ENCODE measurements around the gene WHRN. TPM values are rescaled to one million over a fixed set of nuclear protein-coding genes. Genes with fewer than 3 reads are reported as not detected.

The WHRN gene
- total RNA-seq, 2 experiments from 2014 or later: 1.9 to 2.1 TPM

DNA sequence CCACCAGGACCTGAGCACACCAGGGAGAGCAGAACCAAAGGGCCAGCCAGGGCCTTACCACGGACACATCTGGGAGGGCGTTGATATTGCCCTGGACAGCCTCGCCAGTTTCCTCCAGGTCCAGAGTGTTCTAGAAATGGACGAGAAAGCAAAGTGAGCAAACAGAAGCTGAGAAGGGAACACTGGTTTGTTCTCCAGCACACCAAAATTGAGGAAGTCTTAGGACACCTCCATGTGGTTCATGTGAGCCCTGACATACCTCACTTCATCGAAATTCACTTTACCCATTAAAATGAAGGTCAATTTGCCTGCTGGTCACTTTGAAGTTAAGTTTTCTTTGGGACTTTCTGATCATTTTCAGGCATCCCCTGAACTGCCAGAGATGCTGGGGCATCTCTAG is 97.4 kb downstream of the WHRN start:
- Mint-ChIP-seq H3K27ac (no peak overlapping the region), H3K9me3 (no peaks in the 10 kb centered on the region), H3K4me3 (no peak overlapping the region), H3K36me3 (ENCODE audit: low read depth) (no peaks in the 10 kb centered on the region), H3K27me3 (ENCODE audit: low read depth) (no peaks in the 10 kb centered on the region), H3K4me1 (ENCODE audit: low read depth) (peaks cover 5% of the 10 kb centered on the region)
- CTCF ChIA-PET: interaction anchor here (0.6 to 5.5 kb wide), 7 partner anchors 25 to 531 kb away, joined by 3 to 133 read pairs (median 4); no protein-coding TSS in a partner anchor
- intact Hi-C loops (cut with micrococcal nuclease): loop anchor here (5.0 kb wide), 1 partner anchor 329 kb away; no protein-coding TSS in a partner anchor
- DNase-seq: no peak

- peaks cover 5% of the 10 kb centered on the region for H3K4me1 Mint-ChIP-seq (ENCODE audit: low read depth)
- no peaks in the 10 kb centered on the region for H3K9me3 Mint-ChIP-seq
- DNase-seq: no peak
- no peaks in the 10 kb centered on the region for H3K36me3 Mint-ChIP-seq (ENCODE audit: low read depth)
- H3K27me3 Mint-ChIP-seq (ENCODE audit: low read depth): no peaks in the 10 kb centered on the region
- H3K4me3 Mint-ChIP-seq: no peak overlapping the region
- intact Hi-C loops (cut with micrococcal nuclease): loop anchor here (5.0 kb wide), 1 partner anchor 331 kb away; no protein-coding TSS in a partner anchor
- no peak overlapping the region for H3K27ac Mint-ChIP-seq
- CTCF ChIA-PET: interaction anchor here (0.6 to 5.5 kb wide), 28 partner anchors 9 to 435 kb away, joined by 3 to 133 read pairs (median 8); no protein-coding TSS in a partner anchor
Measured at GRCh38 chr9:114406441-114406840, 98.8 kb downstream of the WHRN start.

DNA sequence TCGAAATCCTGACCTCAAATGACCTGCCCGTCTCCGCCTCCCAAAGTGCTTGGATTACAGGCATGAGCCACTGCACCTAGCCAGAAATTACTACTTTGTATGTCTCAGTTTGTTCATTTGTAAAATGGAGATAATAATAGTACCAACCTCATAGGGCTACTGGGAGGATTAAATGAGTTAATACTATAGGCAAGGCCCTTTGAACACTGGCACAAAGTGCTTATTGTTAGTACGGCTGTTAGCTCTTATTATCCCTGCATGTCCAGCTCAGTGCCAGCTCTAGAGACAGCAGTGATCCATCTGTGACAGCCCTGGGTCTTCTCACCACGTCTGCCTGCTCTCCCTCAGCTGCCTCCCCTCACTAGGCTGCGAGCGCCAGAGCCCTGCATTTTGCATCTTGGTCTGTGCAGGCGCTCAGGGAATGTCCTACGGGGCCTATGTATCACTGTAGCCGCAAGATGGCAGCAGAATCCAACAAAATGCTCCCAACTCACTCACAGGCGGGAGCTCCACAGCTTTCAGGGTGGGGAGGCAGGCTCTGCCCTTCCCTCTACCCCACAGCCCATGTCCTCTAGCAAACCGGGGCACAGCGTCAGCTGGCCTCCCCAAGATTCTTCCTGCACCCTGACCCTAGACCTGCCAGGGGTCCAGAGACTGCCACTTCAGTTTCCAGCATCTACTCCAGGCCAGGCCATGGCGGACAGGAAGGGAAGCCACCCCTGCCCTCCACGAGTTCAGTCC is 99.8 kb downstream of the WHRN start:
- no peaks in the 10 kb centered on the region for H3K27me3 Mint-ChIP-seq (ENCODE audit: low read depth)
- intact Hi-C loops (cut with micrococcal nuclease): loop anchor here (1.0 to 5.0 kb wide), 7 partner anchors 82 to 609 kb away; partner anchors contain the start of gene WHRN
- H3K27ac Mint-ChIP-seq: peak overlapping the region; percentile 48
- no peaks in the 10 kb centered on the region for H3K9me3 Mint-ChIP-seq
- no peak overlapping the region for H3K4me3 Mint-ChIP-seq
- CTCF ChIA-PET: interaction anchor here (0.6 to 5.5 kb wide), 57 partner anchors 8 to 609 kb away, joined by 3 to 133 read pairs (median 5); partner anchors contain the start of genes AKNA, ATP6V1G1, TEX53 and TMEM268
- peaks cover 5% of the 10 kb centered on the region for H3K4me1 Mint-ChIP-seq (ENCODE audit: low read depth)
- no peaks in the 10 kb centered on the region for H3K36me3 Mint-ChIP-seq (ENCODE audit: low read depth)
- peak; percentile 91 for DNase-seq

DNA sequence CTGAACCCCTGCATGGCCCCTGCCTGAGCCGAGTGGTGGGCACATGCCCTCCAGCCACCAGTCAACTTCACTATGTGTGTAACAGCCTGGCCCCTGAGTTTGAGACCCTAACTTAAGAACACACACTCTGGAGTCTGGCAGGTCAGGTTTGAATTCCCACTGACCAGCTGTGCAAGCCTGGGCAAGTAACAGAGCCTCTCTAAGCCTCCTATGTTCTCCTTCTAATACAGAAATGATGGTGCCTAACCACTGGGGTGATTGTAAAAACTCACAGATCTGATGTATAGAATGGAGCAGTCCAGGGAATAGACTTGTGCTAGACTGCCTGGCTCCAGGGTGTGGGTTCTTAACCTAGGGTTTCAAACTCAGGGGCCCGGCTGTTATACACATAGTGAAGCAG is 100.7 kb downstream of the WHRN start:
- no peaks in the 10 kb centered on the region for H3K27me3 Mint-ChIP-seq (ENCODE audit: low read depth)
- H3K36me3 Mint-ChIP-seq (ENCODE audit: low read depth): no peaks in the 10 kb centered on the region
- CTCF ChIA-PET: interaction anchor here (0.5 to 5.5 kb wide), 18 partner anchors 9 to 610 kb away, joined by 3 to 133 read pairs (median 10); partner anchors contain the start of gene ATP6V1G1
- no peak overlapping the region for H3K4me3 Mint-ChIP-seq
- no peak overlapping the region for H3K27ac Mint-ChIP-seq
- H3K9me3 Mint-ChIP-seq: no peaks in the 10 kb centered on the region
- intact Hi-C loops (cut with micrococcal nuclease): loop anchor here (2.0 kb wide), 1 partner anchor 610 kb away; no protein-coding TSS in a partner anchor
- peaks cover 5% of the 10 kb centered on the region for H3K4me1 Mint-ChIP-seq (ENCODE audit: low read depth)
- no peak for DNase-seq

DNA sequence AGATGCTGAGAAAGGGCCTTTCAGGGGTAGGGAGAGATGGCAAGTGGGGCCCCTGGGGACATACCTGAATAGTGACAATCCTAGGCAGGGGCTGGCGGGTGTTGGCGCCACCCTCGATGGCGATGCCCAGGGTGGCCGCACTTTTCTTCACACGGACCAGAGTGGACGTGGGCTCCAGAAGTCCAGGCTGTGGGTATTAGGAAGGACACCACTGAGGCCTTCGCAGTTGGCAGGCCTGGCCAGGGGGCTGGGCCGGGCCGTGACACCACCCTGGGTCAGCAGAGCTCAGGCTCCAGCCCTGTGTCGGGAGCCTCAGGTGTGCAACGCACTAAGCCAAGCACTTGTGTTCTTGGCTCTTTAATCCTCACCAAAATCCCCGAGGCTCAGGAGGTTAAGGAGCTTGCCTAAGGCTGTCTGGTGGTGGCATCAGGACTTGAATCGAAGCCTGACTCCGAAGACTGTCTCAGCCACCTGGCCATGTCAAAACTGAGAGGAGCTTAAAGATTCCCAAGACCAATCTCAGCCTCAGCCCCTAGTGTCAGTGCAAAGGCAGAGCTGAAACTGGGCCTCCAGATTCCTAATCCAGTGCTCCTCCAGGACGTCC is 102.0 kb downstream of the WHRN start:
- Mint-ChIP-seq H3K4me1 (ENCODE audit: low read depth) (peaks cover 5% of the 10 kb centered on the region), H3K27ac (no peak overlapping the region), H3K27me3 (ENCODE audit: low read depth) (no peaks in the 10 kb centered on the region), H3K9me3 (no peaks in the 10 kb centered on the region), H3K36me3 (ENCODE audit: low read depth) (no peaks in the 10 kb centered on the region), H3K4me3 (no peak overlapping the region)
- no peak for DNase-seq
- CTCF ChIA-PET: interaction anchor here (0.5 to 5.2 kb wide), 5 partner anchors 19 to 259 kb away, joined by 3 to 32 read pairs (median 19); no protein-coding TSS in a partner anchor
- intact Hi-C loops (cut with micrococcal nuclease): no loop called here

GRCh38 chr9:114401344-114401743 is 103.9 kb downstream of the WHRN start:
- Mint-ChIP-seq H3K9me3 (no peaks in the 10 kb centered on the region), H3K4me3 (no peak overlapping the region), H3K4me1 (ENCODE audit: low read depth) (peaks cover 20% of the 10 kb centered on the region), H3K27ac (no peak overlapping the region), H3K27me3 (ENCODE audit: low read depth) (no peaks in the 10 kb centered on the region), H3K36me3 (ENCODE audit: low read depth) (peaks cover 10% of the 10 kb centered on the region)
- intact Hi-C loops (cut with micrococcal nuclease): no loop called here
- CTCF ChIA-PET: interaction anchor here (1.5 to 2.7 kb wide), 2 partner anchors 106 to 251 kb away, joined by 6 to 19 read pairs; no protein-coding TSS in a partner anchor
- DNase-seq: no peak

GRCh38 chr9:114400772-114401171 is 104.5 kb downstream of the WHRN start:
- DNase-seq: no peak
- H3K27me3 Mint-ChIP-seq (ENCODE audit: low read depth): no peaks in the 10 kb centered on the region
- H3K4me3 Mint-ChIP-seq: no peak overlapping the region
- H3K36me3 Mint-ChIP-seq (ENCODE audit: low read depth): peaks cover 15% of the 10 kb centered on the region
- H3K9me3 Mint-ChIP-seq: no peaks in the 10 kb centered on the region
- intact Hi-C loops (cut with micrococcal nuclease): no loop called here
- H3K27ac Mint-ChIP-seq: no peak overlapping the region
- peaks cover 25% of the 10 kb centered on the region for H3K4me1 Mint-ChIP-seq (ENCODE audit: low read depth)
- CTCF ChIA-PET: interaction anchor here (1.1 to 1.5 kb wide), 2 partner anchors 107 to 254 kb away, joined by 3 to 6 read pairs; no protein-coding TSS in a partner anchor

GRCh38 chr9:114400219-114400618 is 105.1 kb downstream of the WHRN start:
- Mint-ChIP-seq H3K9me3 (no peaks in the 10 kb centered on the region), H3K27ac (no peak overlapping the region), H3K36me3 (ENCODE audit: low read depth) (peaks cover 18% of the 10 kb centered on the region), H3K4me1 (ENCODE audit: low read depth) (peaks cover 26% of the 10 kb centered on the region), H3K27me3 (ENCODE audit: low read depth) (no peaks in the 10 kb centered on the region), H3K4me3 (no peak overlapping the region)
- CTCF ChIA-PET: interaction anchor here (1.1 to 1.5 kb wide), 3 partner anchors 107 to 255 kb away, joined by 3 to 6 read pairs (median 6); no protein-coding TSS in a partner anchor
- DNase-seq: no peak
- intact Hi-C loops (cut with micrococcal nuclease): no loop called here

GRCh38 chr9:114399381-114399780 is 105.9 kb downstream of the WHRN start:
- CTCF ChIA-PET: interaction anchor here (1.2 kb wide), 1 partner anchor 254 kb away, joined by 6 read pairs; no protein-coding TSS in a partner anchor
- intact Hi-C loops (cut with micrococcal nuclease): loop anchor here (10.0 kb wide), 1 partner anchor 245 kb away; the partner anchor contains the start of gene COL27A1
- Mint-ChIP-seq H3K36me3 (ENCODE audit: low read depth) (peaks cover 23% of the 10 kb centered on the region), H3K27me3 (ENCODE audit: low read depth) (no peaks in the 10 kb centered on the region), H3K4me1 (ENCODE audit: low read depth) (peaks cover 34% of the 10 kb centered on the region), H3K27ac (no peak overlapping the region), H3K9me3 (no peaks in the 10 kb centered on the region), H3K4me3 (no peak overlapping the region)
- DNase-seq: no peak

DNA sequence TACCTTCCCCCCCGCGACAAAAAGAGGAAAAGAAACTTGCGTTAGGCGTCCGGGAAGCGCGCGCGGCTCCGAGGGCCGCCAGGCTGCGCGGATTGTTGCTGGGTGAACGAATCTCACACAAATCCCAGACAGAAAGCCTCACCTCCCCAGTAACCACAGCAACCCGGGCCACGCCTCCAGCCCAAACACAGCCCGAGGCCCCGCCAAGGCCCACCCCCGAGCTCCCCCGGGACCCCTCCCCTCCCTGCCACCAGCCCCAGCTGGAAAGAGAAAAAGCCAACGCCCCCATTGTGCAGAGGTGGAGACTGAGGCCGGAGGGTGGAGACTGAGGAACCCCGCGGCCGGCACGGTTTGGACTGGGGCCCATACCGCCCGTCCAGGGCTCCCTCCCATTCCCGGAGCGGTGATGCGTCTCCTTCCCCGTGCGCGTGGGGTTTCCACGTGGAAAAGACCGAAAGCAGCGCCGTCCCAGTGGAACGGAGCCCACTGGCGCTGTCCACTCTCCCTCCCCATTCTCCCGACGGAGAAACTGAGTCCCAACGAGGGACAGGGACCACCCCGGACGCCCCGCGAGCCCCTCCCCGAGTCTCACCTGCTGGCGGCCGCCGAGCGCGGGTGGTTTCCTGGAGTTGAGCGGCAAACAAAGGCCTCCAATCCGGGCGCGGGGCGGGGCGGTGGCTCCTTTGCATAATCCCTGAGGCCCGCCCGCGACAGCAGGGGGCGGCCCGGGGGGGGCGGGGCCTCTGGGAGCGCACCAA is 107.2 kb downstream of the WHRN start:
- no peaks in the 10 kb centered on the region for H3K9me3 Mint-ChIP-seq
- peak overlapping the region; percentile 94 for H3K4me3 Mint-ChIP-seq
- H3K4me1 Mint-ChIP-seq (ENCODE audit: low read depth): peaks cover 46% of the 10 kb centered on the region
- DNase-seq: peak; percentile 97
- intact Hi-C loops (cut with micrococcal nuclease): loop anchor here (1.0 to 10.0 kb wide), 7 partner anchors 13 to 243 kb away; partner anchors contain the start of genes ATP6V1G1 and COL27A1
- CTCF ChIA-PET: interaction anchor here (0.6 to 3.3 kb wide), 6 partner anchors 7 to 274 kb away, joined by 3 to 25 read pairs (median 4); partner anchors contain the start of gene AKNA
- H3K27ac Mint-ChIP-seq: peak overlapping the region; percentile 86
- no peaks in the 10 kb centered on the region for H3K27me3 Mint-ChIP-seq (ENCODE audit: low read depth)
- H3K36me3 Mint-ChIP-seq (ENCODE audit: low read depth): peaks cover 27% of the 10 kb centered on the region

GRCh38 chr9:114397219-114397847 is 107.9 kb downstream of the WHRN start:
- Mint-ChIP-seq H3K36me3 (ENCODE audit: low read depth) (peaks cover 31% of the 10 kb centered on the region), H3K27me3 (ENCODE audit: low read depth) (no peaks in the 10 kb centered on the region), H3K9me3 (no peaks in the 10 kb centered on the region), H3K27ac (peak overlapping the region; percentile 86), H3K4me3 (peak overlapping the region; percentile 94), H3K4me1 (ENCODE audit: low read depth) (peaks cover 53% of the 10 kb centered on the region)
- intact Hi-C loops (cut with micrococcal nuclease): loop anchor here (1.0 to 10.0 kb wide), 2 partner anchors 58 to 243 kb away; partner anchors contain the start of gene COL27A1
- DNase-seq: no peak
- CTCF ChIA-PET: interaction anchor here (0.6 to 3.3 kb wide), 7 partner anchors 8 to 275 kb away, joined by 3 to 25 read pairs (median 4); partner anchors contain the start of gene AKNA

Measured in activated naive CD4-positive, alpha-beta T cell treated with anti-CD3 and anti-CD28 coated beads for 36 hours (primary cell).